HG03159 (cell line): Measurements from ENCODE around the gene PPP1R9B.

Source experiments
- ATAC-seq: cut with Tn5 transposase; IDR thresholded peaks from one replicate; pipeline ENCODE4 v1.9.1; 2021; ENCODE audit warnings: mild to moderate bottlenecking, moderate library complexity; ENCODE audit not compliant: unreplicated experiment

PPP1R9B gene

GRCh38 chr17:50144845-50145531 lies 5.5 kb downstream of the PPP1R9B start:
- ATAC-seq = no peak

- ATAC-seq = no peak
These were observed 6.1 kb downstream of the PPP1R9B start for GRCh38 chr17:50144355-50144754.

- no peak for ATAC-seq
These were observed 6.9 kb downstream of the PPP1R9B start for GRCh38 chr17:50143461-50144176.

- ATAC-seq = no peak
These were observed 8.7 kb downstream of the PPP1R9B start for GRCh38 chr17:50141745-50142110.

- ATAC-seq = no peak
These were observed 9.3 kb downstream of the PPP1R9B start for GRCh38 chr17:50141026-50141744.

- peak; percentile 67 for ATAC-seq
These were observed 10.3 kb downstream of the PPP1R9B start for GRCh38 chr17:50139950-50140885.

- ATAC-seq = no peak
These were observed 11.2 kb downstream of the PPP1R9B start for GRCh38 chr17:50139185-50139783.

GRCh38 chr17:50137042-50137441 lies 13.4 kb downstream of the PPP1R9B start:
- no peak for ATAC-seq

GRCh38 chr17:50136096-50136687 lies 14.3 kb downstream of the PPP1R9B start:
- no peak for ATAC-seq

GRCh38 chr17:50135316-50136095 lies 15.0 kb downstream of the PPP1R9B start:
- ATAC-seq = no peak

- no peak for ATAC-seq
These were observed 16.0 kb downstream of the PPP1R9B start for GRCh38 chr17:50134206-50135110.

GRCh38 chr17:50133769-50134099 lies 16.7 kb downstream of the PPP1R9B start:
- no peak for ATAC-seq

- ATAC-seq = no peak
These were observed 17.3 kb downstream of the PPP1R9B start for GRCh38 chr17:50133028-50133768.

- no peak for ATAC-seq
These were observed 18.2 kb downstream of the PPP1R9B start for GRCh38 chr17:50132104-50132794.

GRCh38 chr17:50130559-50131305 lies 19.7 kb downstream of the PPP1R9B start:
- no peak for ATAC-seq
